HG03175 (cell line): ENCODE data around the gene CST5.
"Not testable (repeated sequence)": the region's sequence is repeated elsewhere in the genome, so short reads cannot be mapped to it uniquely, and the experiment has no call there.

Experiments used
- ATAC-seq: cut with Tn5 transposase; IDR thresholded peaks from one replicate; pipeline ENCODE4 v1.9.1; 2021; ENCODE audit warnings: mild to moderate bottlenecking, moderate library complexity; ENCODE audit not compliant: unreplicated experiment

The CST5 gene

DNA sequence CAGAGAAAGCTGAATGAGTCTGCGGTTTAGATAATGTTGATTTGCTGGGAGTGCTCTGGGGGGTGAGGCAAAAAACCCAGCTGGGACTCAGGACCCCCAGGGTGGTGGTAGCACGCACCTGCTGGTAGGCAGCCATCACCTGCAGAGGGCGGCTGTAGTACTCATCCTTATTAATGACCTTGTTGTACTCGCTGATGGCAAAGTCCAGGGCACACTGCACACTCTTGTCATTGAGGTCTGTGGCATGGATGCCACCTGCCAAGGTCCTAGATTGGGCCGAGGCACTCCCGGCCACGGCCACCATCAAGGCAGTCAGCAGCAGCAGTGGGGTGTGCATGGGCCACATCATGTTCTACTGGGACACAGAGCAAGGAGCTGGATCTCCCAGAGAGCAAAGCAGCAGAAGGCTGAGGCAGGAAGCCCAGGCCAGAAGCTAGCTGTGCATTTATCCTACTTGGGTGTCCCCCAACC is at the start of gene CST5:
Gene CST5 (minus strand): TSS at position 421 of the 471 bp plus-strand sequence. CDS start 72 bp downstream, at position 349.
- no peak for ATAC-seq

DNA sequence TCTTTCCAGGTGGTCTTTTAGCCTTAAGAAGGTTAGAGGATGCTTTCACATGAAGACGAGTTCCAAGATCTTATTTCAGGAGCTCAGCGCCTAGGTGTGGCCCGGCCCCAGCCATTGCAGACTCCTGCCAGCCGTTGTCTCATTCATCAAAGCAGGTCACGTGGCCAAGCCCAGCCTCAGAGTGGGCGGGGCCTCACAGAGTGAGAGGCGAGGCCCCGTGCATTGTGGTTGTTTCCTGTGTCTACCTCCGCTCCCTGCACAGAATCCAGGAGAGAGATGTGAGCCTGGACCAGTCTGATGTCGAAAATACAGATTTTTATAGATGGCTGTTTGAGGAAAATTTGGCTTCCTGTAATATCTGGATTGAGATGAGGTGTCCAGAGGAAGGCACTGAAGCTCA is 49.2 kb upstream of the CST5 start:
- ATAC-seq = no peak

DNA sequence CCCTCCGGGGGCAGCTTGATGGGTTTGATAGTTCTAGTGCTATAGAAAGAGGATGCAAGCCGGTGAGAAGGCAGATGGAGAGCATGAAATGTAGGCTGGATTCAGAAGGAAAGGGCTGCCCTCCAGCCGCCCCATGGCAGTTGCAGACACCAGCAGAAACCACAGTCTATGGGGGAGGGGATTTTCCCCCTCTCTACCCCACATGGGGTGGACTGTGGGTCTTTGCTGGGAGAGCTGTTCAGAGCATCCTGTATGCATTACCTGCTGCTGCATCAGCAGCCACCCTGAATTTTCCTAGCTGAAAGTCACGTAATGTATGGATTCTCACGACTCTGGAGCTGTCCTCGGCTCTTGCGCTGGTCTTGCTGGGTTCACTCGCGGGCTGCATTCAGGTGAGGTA is 48.8 kb upstream of the CST5 start:
- ATAC-seq = no peak

- ATAC-seq = no peak
Observed at GRCh38 chr20:23926944-23927872, 47.7 kb upstream of the CST5 start.

GRCh38 chr20:23926526-23926880 is 47.0 kb upstream of the CST5 start:
- no peak for ATAC-seq

DNA sequence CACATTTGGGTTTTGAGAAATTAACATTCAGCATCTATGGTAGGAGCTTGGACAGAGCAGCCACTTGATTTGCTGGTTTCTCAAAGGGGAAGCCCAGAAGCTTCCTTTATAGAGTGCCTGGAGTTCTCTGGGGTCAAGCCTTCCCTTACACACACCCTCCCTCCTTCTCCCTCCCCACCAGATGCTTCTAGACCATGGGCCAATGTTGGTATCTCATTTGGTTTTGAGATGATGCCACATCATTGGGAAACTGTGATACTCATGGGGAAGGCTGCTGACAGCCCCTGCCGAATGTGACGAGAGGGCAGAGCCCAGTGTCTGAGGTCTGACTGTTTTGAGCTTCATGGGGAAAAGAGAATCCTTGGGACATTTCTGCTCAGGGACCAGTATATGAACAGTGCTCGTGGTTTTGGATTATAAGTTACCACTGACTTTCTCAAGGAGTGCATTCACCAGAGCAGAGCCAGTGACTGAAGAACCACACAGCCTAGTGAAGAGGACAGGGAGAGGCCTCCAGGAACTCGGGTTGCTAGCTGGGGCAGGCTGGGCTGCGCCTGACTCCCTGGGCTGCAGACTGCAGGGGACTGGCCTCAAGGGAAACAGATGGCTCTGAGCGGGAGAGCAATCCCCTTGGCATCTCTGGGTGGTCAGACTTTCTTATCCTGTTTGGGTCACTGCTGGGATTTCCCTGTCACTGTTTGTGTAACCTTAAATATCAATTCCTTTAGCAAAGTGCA is 46.4 kb upstream of the CST5 start:
- ATAC-seq = no peak

DNA sequence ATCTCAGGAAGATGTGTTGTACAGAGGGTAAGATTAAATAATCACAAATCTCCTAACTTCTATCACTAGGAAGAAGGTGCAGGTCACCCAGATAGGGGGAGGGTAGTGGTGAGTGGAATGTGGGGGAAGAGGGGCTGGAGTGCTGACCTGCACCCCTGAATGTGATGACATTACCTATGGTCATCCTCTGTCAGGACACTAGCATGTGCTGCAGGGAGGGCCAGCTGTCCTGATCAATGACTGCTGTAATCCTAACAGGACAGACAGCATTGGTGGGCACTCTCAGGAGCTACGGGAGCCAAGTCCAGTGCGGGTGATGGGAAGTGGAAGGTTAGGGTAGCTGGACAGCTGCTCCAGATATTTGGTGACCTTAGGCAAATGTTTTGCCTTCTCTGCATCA is 45.2 kb upstream of the CST5 start:
- no peak for ATAC-seq

DNA sequence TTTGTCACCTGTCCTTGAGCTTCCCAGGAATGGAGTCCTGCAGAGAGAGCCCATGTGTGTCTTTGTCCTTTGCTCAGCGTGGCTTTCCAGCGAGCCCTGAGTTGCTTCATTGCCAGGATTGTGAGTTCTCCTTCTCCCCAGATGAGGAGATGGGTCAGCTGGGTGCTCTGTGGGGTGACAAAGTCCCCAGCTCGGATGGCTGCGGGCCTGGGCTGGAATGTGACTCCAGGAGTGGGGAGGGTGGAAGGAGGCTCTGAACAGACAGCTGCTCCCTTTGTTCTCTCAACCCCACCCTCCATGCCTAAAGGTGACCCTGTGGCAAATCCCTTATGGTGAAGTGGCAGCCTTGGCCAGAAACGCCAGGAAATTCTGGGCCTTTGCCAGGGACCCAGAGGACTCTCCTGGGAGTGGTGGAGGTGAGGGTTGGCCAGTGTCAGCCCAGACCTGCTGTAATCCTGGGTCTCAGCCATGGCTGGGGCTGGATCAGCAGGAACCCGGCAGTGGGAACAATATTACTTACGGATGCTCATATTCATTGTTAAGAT is 44.4 kb upstream of the CST5 start:
- ATAC-seq = no peak

- ATAC-seq = no peak
Observed at GRCh38 chr20:23923311-23923710, 43.8 kb upstream of the CST5 start.

DNA sequence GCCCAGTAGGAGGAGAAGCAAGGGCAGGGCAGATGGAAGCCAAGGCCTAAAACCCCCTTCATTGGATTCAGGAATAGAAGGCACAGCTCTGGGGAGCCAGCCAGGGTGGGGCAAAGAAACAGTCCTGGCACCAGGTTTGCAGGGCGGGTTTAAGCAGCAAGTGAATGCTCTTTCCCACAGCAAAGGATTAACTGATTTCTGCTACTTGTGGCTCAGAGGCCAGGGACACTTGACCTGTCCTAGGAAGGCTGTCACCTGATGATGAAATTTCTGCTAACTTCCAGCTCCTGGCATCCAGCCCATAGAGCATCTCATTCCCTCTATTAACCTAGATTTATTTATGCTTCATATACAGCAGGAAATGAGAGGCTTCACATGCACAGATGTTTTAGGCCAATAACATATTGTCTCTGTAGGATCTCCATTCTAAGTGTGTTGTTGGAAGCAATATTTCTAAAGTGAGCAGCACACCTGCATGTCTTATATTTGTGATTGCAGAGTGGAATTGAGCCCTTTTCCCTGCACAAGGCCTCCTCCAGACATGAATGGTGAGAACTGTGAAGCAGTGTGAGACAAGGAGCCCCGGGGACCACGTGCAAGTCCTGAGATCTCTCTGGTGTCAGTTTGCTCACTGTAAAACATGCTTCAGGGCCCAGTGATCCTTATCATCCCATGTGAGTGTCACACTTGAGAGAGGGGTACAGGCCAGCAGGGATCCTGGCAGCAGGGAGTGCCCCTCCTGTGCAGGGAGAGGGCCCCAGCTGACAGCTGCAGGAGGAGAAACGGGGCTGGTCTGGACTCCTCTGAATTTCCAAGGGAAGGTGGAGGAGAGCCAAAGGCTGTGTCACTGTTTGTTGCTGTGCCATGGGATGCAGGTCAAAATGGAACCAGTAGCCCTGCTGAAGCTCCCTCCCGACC is 41.1 kb upstream of the CST5 start:
- ATAC-seq = no peak

GRCh38 chr20:23918896-23919295 is 39.3 kb upstream of the CST5 start:
- ATAC-seq = no peak

GRCh38 chr20:23918101-23918862 is 38.7 kb upstream of the CST5 start:
- no peak for ATAC-seq

GRCh38 chr20:23917024-23917725 is 37.6 kb upstream of the CST5 start:
- ATAC-seq = no peak

DNA sequence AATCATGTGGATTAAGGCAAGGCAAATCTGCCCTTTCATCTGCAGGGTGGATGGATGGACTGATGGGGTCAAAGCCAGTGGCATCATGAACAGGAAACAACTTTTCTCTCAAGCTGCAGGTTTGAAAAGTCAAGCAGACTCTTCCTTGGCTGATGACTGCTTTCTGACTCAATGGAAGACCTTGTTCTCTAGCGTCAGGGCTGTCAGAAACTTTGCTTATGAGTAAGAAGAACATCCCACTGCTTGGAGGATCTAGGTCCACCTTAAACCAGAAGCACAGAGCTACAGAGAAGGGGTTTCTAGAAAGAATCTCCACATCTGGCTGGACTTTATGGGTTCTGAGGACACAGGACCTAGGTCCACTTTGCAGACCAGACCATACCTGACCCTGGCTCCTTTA is 36.3 kb upstream of the CST5 start:
- ATAC-seq = no peak

DNA sequence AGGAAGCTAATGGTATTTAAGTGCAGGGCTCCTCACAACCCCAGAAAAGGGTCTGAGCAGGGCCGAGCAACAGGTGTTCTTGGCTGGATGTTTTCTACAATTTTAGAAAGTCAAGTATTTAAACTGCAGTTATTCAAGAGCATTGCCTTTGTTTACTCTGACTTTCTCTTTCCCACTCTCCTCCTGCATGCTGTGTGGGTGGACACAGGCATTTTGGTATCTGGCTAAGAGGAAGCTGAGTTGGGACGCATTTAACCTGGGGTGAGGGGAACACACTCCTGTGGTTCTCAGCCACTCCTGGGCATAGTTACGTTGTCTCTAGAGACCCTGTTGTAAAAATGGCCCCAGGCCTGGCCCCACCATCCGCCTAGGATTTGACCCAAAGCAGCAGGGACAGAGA is 34.9 kb upstream of the CST5 start:
- not testable (repeated sequence) for ATAC-seq

DNA sequence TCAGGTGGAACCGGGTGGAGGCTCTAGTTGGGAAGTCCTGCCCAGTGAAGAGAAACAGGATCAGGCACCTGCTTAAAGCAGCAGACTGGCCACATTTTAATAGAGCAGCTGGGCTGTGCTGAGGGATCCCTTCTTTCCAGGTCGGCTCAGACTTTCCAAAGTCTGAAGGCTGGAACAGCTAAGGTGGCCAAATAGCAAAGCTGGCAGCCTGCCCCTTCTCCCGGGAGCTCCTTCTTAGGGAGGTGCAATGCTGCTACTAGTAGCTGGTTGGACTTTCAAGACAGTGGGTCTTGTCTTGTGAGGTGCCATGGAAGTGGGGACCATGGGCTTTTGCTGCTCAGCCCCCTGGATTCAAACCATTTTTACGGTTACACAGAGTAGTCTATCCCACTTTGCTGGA is 30.7 kb upstream of the CST5 start:
- no peak for ATAC-seq

- no peak for ATAC-seq
Observed at GRCh38 chr20:23909390-23909789, 29.8 kb upstream of the CST5 start.

GRCh38 chr20:23907579-23907978 is 28.0 kb upstream of the CST5 start:
- no peak for ATAC-seq

DNA sequence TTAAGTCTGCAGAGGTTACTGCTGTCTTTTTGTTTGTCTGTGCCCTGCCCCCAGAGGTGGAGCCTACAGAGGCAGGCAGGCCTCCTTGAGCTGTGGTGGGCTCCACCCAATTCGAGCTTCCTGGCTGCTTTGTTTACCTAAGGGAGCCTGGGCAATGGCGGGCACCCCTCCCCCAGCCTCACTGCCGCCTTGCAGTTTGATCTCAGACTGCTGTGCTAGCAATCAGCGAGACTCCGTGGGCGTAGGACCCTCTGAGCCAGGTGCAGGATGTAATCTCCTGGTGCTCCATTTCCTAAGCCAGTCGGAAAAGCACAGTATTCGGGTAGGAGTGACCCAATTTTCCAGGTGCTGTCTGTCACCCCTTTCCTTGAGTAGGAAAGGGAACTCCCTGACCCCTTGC is 22.8 kb upstream of the CST5 start:
- ATAC-seq = not testable (repeated sequence)
